Dendritic cell treated with granulocyte-macrophage colony-stimulating factor and Interleukin-4, amounts not matched to agents 40 ng/mL and 50 ng/mL, for 4 days (primary cell): ENCODE data around the gene CARNS1.
"Not testable (repeated sequence)": the region's sequence is repeated elsewhere in the genome, so short reads cannot be mapped to it uniquely, and the experiment has no call there.

Experiments
- H3K27ac Mint-ChIP-seq: one replicate; pipeline ENCODE4 v1.8.0; 2022; ENCODE audit warnings: mild to moderate bottlenecking, mixed read lengths
- H3K27me3 Mint-ChIP-seq: one replicate; pipeline ENCODE4 v1.8.0; 2022; ENCODE audit warnings: mild to moderate bottlenecking, mixed read lengths
- H3K36me3 Mint-ChIP-seq: one replicate; pipeline ENCODE4 v1.8.0; 2022; ENCODE audit warnings: low read depth, mixed read lengths
- H3K4me1 Mint-ChIP-seq: one replicate; pipeline ENCODE4 v1.8.0; 2022; ENCODE audit warnings: low read depth, mixed read lengths
- H3K4me3 Mint-ChIP-seq: one replicate; pipeline ENCODE4 v1.8.0; 2022; ENCODE audit warnings: mild to moderate bottlenecking, moderate library complexity, mixed read lengths
- H3K9me3 Mint-ChIP-seq: one replicate; pipeline ENCODE4 v1.8.0; 2022; ENCODE audit warnings: mixed read lengths
- intact Hi-C: fragments of 100-400 bp; cut with micrococcal nuclease; formaldehyde crosslinking; loops from one replicate; pipeline ENCODE4 v1.15.0; 2022

CARNS1 gene

GRCh38 chr11:67396587-67397389, 18.7 kb upstream of the CARNS1 start:
- H3K9me3 Mint-ChIP-seq: no peaks in the 10 kb centered on the region
- H3K36me3 Mint-ChIP-seq: peaks cover 85% of the 10 kb centered on the region
- H3K27me3 Mint-ChIP-seq: no peaks in the 10 kb centered on the region
- intact Hi-C loops: no loop called here
- H3K4me3 Mint-ChIP-seq: no peak overlapping the region
- peaks cover 70% of the 10 kb centered on the region for H3K4me1 Mint-ChIP-seq
- H3K27ac Mint-ChIP-seq: peak overlapping the region; percentile 22

- no peak overlapping the region for H3K4me3 Mint-ChIP-seq
- no peak overlapping the region for H3K27ac Mint-ChIP-seq
- intact Hi-C loops: no loop called here
- peaks cover 78% of the 10 kb centered on the region for H3K36me3 Mint-ChIP-seq
- no peaks in the 10 kb centered on the region for H3K27me3 Mint-ChIP-seq
- H3K4me1 Mint-ChIP-seq: peaks cover 72% of the 10 kb centered on the region
- H3K9me3 Mint-ChIP-seq: no peaks in the 10 kb centered on the region
Measured at GRCh38 chr11:67397536-67397935, 17.9 kb upstream of the CARNS1 start.

- no peak overlapping the region for H3K4me3 Mint-ChIP-seq
Measured at GRCh38 chr11:67397986-67398660, 17.4 kb upstream of the CARNS1 start.

GRCh38 chr11:67398661-67399563, 16.6 kb upstream of the CARNS1 start:
- no peak overlapping the region for H3K27ac Mint-ChIP-seq

More at GRCh38 chr11:67397986-67398660, 17.4 kb upstream of the CARNS1 start:
- Mint-ChIP-seq H3K36me3 (peaks cover 75% of the 10 kb centered on the region), H3K27ac (no peak overlapping the region), H3K27me3 (no peaks in the 10 kb centered on the region), H3K9me3 (no peaks in the 10 kb centered on the region), H3K4me1 (peaks cover 70% of the 10 kb centered on the region)
- intact Hi-C loops: no loop called here

GRCh38 chr11:67400251-67400941, 15.1 kb upstream of the CARNS1 start:
- Mint-ChIP-seq H3K4me1 (peaks cover 82% of the 10 kb centered on the region), H3K27me3 (no peaks in the 10 kb centered on the region), H3K27ac (peak overlapping the region; percentile 82), H3K9me3 (no peaks in the 10 kb centered on the region), H3K4me3 (peak overlapping the region; percentile 80), H3K36me3 (peaks cover 55% of the 10 kb centered on the region)
- intact Hi-C loops: loop anchor here (2.0 kb wide), 1 partner anchor 68 kb away; the partner anchor contains the start of gene TMEM134

More at GRCh38 chr11:67398661-67399563, 16.6 kb upstream of the CARNS1 start:
- H3K27me3 Mint-ChIP-seq: no peaks in the 10 kb centered on the region
- no peaks in the 10 kb centered on the region for H3K9me3 Mint-ChIP-seq
- peaks cover 67% of the 10 kb centered on the region for H3K36me3 Mint-ChIP-seq
- H3K4me1 Mint-ChIP-seq: peaks cover 70% of the 10 kb centered on the region
- H3K4me3 Mint-ChIP-seq: no peak overlapping the region
- intact Hi-C loops: no loop called here

- Mint-ChIP-seq H3K4me3 (peak overlapping the region; percentile 80), H3K9me3 (no peaks in the 10 kb centered on the region), H3K36me3 (peaks cover 48% of the 10 kb centered on the region), H3K4me1 (peaks cover 87% of the 10 kb centered on the region), H3K27ac (peak overlapping the region; percentile 82), H3K27me3 (no peaks in the 10 kb centered on the region)
- intact Hi-C loops: loop anchor here (1.0 to 2.0 kb wide), 2 partner anchors 68 to 107 kb away; partner anchors contain the start of genes CDK2AP2 and TMEM134
Measured at GRCh38 chr11:67400942-67401494, 14.5 kb upstream of the CARNS1 start.

GRCh38 chr11:67401495-67402191, 13.8 kb upstream of the CARNS1 start, which contains the start of gene PPP1CA:
Gene PPP1CA, minus strand, starts transcription at chr11:67401858. Its CDS starts 76 bp downstream, at chr11:67401782.
- intact Hi-C loops: loop anchor here (1.0 to 2.0 kb wide), 3 partner anchors 19 to 107 kb away; partner anchors contain the start of genes CDK2AP2 and TMEM134
- peaks cover 87% of the 10 kb centered on the region for H3K4me1 Mint-ChIP-seq
- H3K27me3 Mint-ChIP-seq: no peaks in the 10 kb centered on the region
- H3K4me3 Mint-ChIP-seq: peak within 1 kb of the TSS; percentile 80
- peak within 1 kb of the TSS; percentile 82 for H3K27ac Mint-ChIP-seq
- H3K36me3 Mint-ChIP-seq: peaks cover 42% of the 10 kb centered on the region
- H3K9me3 Mint-ChIP-seq: no peaks in the 10 kb centered on the region

GRCh38 chr11:67402192-67402839, 13.2 kb upstream of the CARNS1 start:
- Mint-ChIP-seq H3K4me3 (peak overlapping the region; percentile 50), H3K36me3 (peaks cover 35% of the 10 kb centered on the region), H3K4me1 (peaks cover 87% of the 10 kb centered on the region), H3K27ac (peak overlapping the region; percentile 82)
- H3K9me3 Mint-ChIP-seq, H3K27me3 Mint-ChIP-seq: not testable (repeated sequence)
- intact Hi-C loops: loop anchor here (2.0 kb wide), 1 partner anchor 18 kb away; no protein-coding TSS in a partner anchor

- Mint-ChIP-seq H3K36me3 (peaks cover 28% of the 10 kb centered on the region), H3K4me3 (peak overlapping the region; percentile 72), H3K4me1 (peaks cover 87% of the 10 kb centered on the region), H3K27ac (peak overlapping the region; percentile 82)
- intact Hi-C loops: loop anchor here (2.0 kb wide), 1 partner anchor 18 kb away; no protein-coding TSS in a partner anchor
- H3K9me3 Mint-ChIP-seq, H3K27me3 Mint-ChIP-seq: not testable (repeated sequence)
Measured at GRCh38 chr11:67403085-67403484, 12.4 kb upstream of the CARNS1 start.

- no peaks in the 10 kb centered on the region for H3K27me3 Mint-ChIP-seq
- H3K4me3 Mint-ChIP-seq: peak overlapping the region; percentile 72
- peaks cover 12% of the 10 kb centered on the region for H3K36me3 Mint-ChIP-seq
- intact Hi-C loops: no loop called here
- H3K9me3 Mint-ChIP-seq: no peaks in the 10 kb centered on the region
- peaks cover 84% of the 10 kb centered on the region for H3K4me1 Mint-ChIP-seq
- H3K27ac Mint-ChIP-seq: peak overlapping the region; percentile 82
Measured at GRCh38 chr11:67404515-67405195, 10.8 kb upstream of the CARNS1 start.

GRCh38 chr11:67405196-67405567, 10.3 kb upstream of the CARNS1 start:
- H3K9me3 Mint-ChIP-seq: no peaks in the 10 kb centered on the region
- H3K27ac Mint-ChIP-seq: peak overlapping the region; percentile 82
- no peak overlapping the region for H3K4me3 Mint-ChIP-seq
- H3K27me3 Mint-ChIP-seq: no peaks in the 10 kb centered on the region
- peaks cover 7% of the 10 kb centered on the region for H3K36me3 Mint-ChIP-seq
- intact Hi-C loops: no loop called here
- peaks cover 83% of the 10 kb centered on the region for H3K4me1 Mint-ChIP-seq
